B cell (primary cell): ENCODE measurements around the gene RNASE3. TPM values are rescaled to one million over a fixed set of nuclear protein-coding genes. Genes with fewer than 3 reads are reported as not detected.

Experiments used
- ATAC-seq: fragments of 200-7000 bp; cut with Tn5 transposase; one replicate; pipeline ENCODE4 v1.10.0; 2021; ENCODE audit warnings: low read depth, mild to moderate bottlenecking, moderate number of reproducible peaks, moderate library complexity
- CTCF ChIA-PET: fragments of 350-600 bp; sonication (Branson Sonifier 250); formaldehyde crosslinking; loops from one replicate; lab custom pipeline; 2021; ENCODE audit warnings: antibody characterized with exemption, inconsistent platforms; lab: Charles Lee
- POLR2A ChIA-PET: fragments of 350-600 bp; sonication (Branson Sonifier 250); formaldehyde crosslinking; loops from one replicate; lab custom pipeline; 2021; ENCODE audit warnings: antibody characterized with exemption; lab: Charles Lee
- DNase-seq: peaks from one replicate; pipeline ENCODE4 v3.0.0; 2013
- H2AFZ ChIP-seq: 2 replicates; pipeline ENCODE4 v1.6.1; 2012; ENCODE audit warnings: mild to moderate bottlenecking, low read depth, low read length; ENCODE audit not compliant: insufficient read depth, poor library complexity, severe bottlenecking
- H3K27ac ChIP-seq, 2 donors: 1 replicate in 1 of 2; 2 replicates in 1 of 2; pipeline ENCODE4 v1.5.1; 2012 to 2013; ENCODE audit warnings: low read length in 2 of 2, mild to moderate bottlenecking in 2 of 2, moderate library complexity in 1 of 2
- H3K27me3 ChIP-seq, 4 experiments: fragments of 200-600 bp in 1 of 4; sonication (generic) in 1 of 4; replicated peaks in 1 of 4; 1 replicate in 2 of 4; 2 replicates in 2 of 4; pipeline versions ENCODE4 v1.6.1 to v1.7.0; 2013 to 2016; ENCODE audit warnings: low read length in 3 of 4, mild to moderate bottlenecking in 2 of 4, mixed read lengths in 1 of 4, moderate library complexity in 1 of 4; ENCODE audit not compliant: insufficient read depth in 4 of 4, control insufficient read depth in 3 of 4; ENCODE audit errors: control extremely low read depth in 1 of 4
- H3K36me3 ChIP-seq, 2 experiments: replicated peaks in 1 of 2; 1 replicate in 1 of 2; 2 replicates in 1 of 2; pipeline versions ENCODE4 v1.6.1 to v1.7.1; 2013; ENCODE audit warnings: low read length in 1 of 2; ENCODE audit not compliant: insufficient read depth in 2 of 2, control insufficient read depth in 1 of 2; ENCODE audit errors: control extremely low read depth in 1 of 2, extremely low read depth in 1 of 2
- H3K4me1 ChIP-seq, 2 donors: fragments of 200-600 bp in 1 of 2; sonication (generic) in 1 of 2; 1 replicate in 1 of 2; 2 replicates in 1 of 2; pipeline versions ENCODE4 v1.5.1 to v1.6.1; 2013 to 2017; ENCODE audit warnings: low read length in 2 of 2; ENCODE audit not compliant: control insufficient read depth in 2 of 2, insufficient read depth in 2 of 2
- H3K4me2 ChIP-seq: replicated peaks from 2 replicates; pipeline ENCODE3; 2012; ENCODE audit warnings: mild to moderate bottlenecking, low read depth, low read length; ENCODE audit not compliant: poor library complexity, severe bottlenecking
- H3K4me3 ChIP-seq, 5 experiments: fragments of 200-600 bp in 1 of 5; sonication (generic) in 1 of 5; 1 replicate in 3 of 5; 2 replicates in 2 of 5; pipeline versions ENCODE4 v1.5.1 to v1.7.0; 2011 to 2016; ENCODE audit warnings: low read length in 4 of 5, mild to moderate bottlenecking in 4 of 5, low read depth in 2 of 5, control low read depth in 1 of 5, moderate library complexity in 1 of 5; ENCODE audit not compliant: insufficient read depth in 1 of 5; ENCODE audit errors: control extremely low read depth in 1 of 5, extremely low read depth in 1 of 5
- H3K79me2 ChIP-seq: fragments of 200-600 bp; sonication (generic); one replicate; pipeline ENCODE4 v1.6.0; 2016; ENCODE audit warnings: low read length; ENCODE audit not compliant: control insufficient read depth, insufficient read depth
- H3K9ac ChIP-seq: fragments of 200-600 bp; sonication (generic); 2 replicates; pipeline ENCODE4 v1.6.1; 2017; ENCODE audit warnings: mild to moderate bottlenecking, low read length, moderate library complexity
- H3K9me3 ChIP-seq, 3 donors: one replicate each; pipeline versions ENCODE4 v1.6.1 to v1.7.1; 2013; ENCODE audit warnings: low read length in 2 of 3; ENCODE audit not compliant: control insufficient read depth in 2 of 3, insufficient read depth in 1 of 3; ENCODE audit errors: control extremely low read depth in 1 of 3
- H4K20me1 ChIP-seq: 2 replicates; pipeline ENCODE4 v1.6.0; 2012; ENCODE audit warnings: mild to moderate bottlenecking, low read length; ENCODE audit not compliant: insufficient read depth, control insufficient read depth, poor library complexity, severe bottlenecking
- H3K27ac Mint-ChIP-seq: one replicate; pipeline ENCODE4 v1.8.0; 2021; ENCODE audit warnings: mixed read lengths
- H3K27me3 Mint-ChIP-seq: one replicate; pipeline ENCODE4 v1.8.0; 2021; ENCODE audit warnings: mixed read lengths
- H3K4me1 Mint-ChIP-seq: one replicate; pipeline ENCODE4 v1.8.0; 2021; ENCODE audit warnings: mixed read lengths
- H3K4me3 Mint-ChIP-seq: one replicate; pipeline ENCODE4 v1.8.0; 2021; ENCODE audit warnings: mixed read lengths
- H3K9me3 Mint-ChIP-seq: one replicate; pipeline ENCODE4 v1.8.0; 2022; ENCODE audit warnings: mixed read lengths; ENCODE audit not compliant: insufficient read depth
- CTCF ChIP-seq: fragments of 200-600 bp; IDR thresholded peaks from one replicate; pipeline ENCODE4 v1.8.0; 2022; ENCODE audit warnings: antibody characterized with exemption, mild to moderate bottlenecking
- EZH2 ChIP-seq: IDR thresholded peaks from 2 replicates; pipeline ENCODE4 v1.6.1; 2012; ENCODE audit warnings: borderline replicate concordance, low read depth, mild to moderate bottlenecking, moderate library complexity, low read length; ENCODE audit not compliant: insufficient read depth, poor library complexity, severe bottlenecking
- WGBS: methylation state at CpG from one replicate; pipeline ENCODE4 v1.1.5; 2013; ENCODE audit warnings: missing lambda C conversion rate; ENCODE audit not compliant: insufficient coverage; 5-methylcytosine and 5-hydroxymethylcytosine counted together
- intact Hi-C: fragments of 100-400 bp; cut with micrococcal nuclease; formaldehyde crosslinking; loops from one replicate; pipeline ENCODE4 v1.10.0; 2022
- polyA plus RNA-seq: library from polyadenylated mRNA; depleted of rRNA; stranded (reverse); fragments of >200 nt; gene quantifications from 2 replicates; pipeline ENCODE4 v1.2.3, GENCODE V29; 2012
- total RNA-seq, 2 donors: library from RNA; stranded (reverse); fragments of 120-200 nt in 1 of 2; gene quantifications; 1 replicate in 1 of 2; 2 replicates in 1 of 2; pipeline versions ENCODE4 v1.2.3 to v1.2.4, GENCODE V29; 2013 to 2022

The RNASE3 gene
- total and polyA plus RNA-seq, 2 donors (not counting 1 experiment from before 2014, with no cell fraction given): not detected

- POLR2A ChIA-PET: no interaction called here
- H3K4me3 Mint-ChIP-seq: peak overlapping the region; percentile 54
- 1% methylated on average over 20 of the region's 26 CpGs for WGBS
- Histone ChIP-seq H3K9ac (no peak overlapping the region), H4K20me1 (no peaks in the 10 kb centered on the region), H3K27me3 (peaks cover 0 to 17% (median 2%) of the 10 kb centered on the region in 4 experiments), H3K27ac (no peak overlapping the region), H3K4me2 (peak overlapping the region; percentile 55), H2AFZ (peak overlapping the region; percentile 76), H3K79me2 (no peaks in the 10 kb centered on the region), H3K4me1 (peaks cover 6 to 9% of the 10 kb centered on the region in 2 donors), H3K9me3 (peaks cover 0 to 4% (median 0%) of the 10 kb centered on the region in 3 donors), H3K36me3 (no peaks in the 10 kb centered on the region), H3K4me3 (peak overlapping the region in 1 of 5 experiments; percentile 26)
- no peak for TF ChIP-seq EZH2
- TF ChIP-seq CTCF: peak; percentile 82
- H3K9me3 Mint-ChIP-seq: peaks cover 3% of the 10 kb centered on the region
- ATAC-seq (peak; percentile 56), DNase-seq (peak; percentile 77)
- no peak overlapping the region for H3K27ac Mint-ChIP-seq
- intact Hi-C loops: loop anchor here (1.0 to 5.0 kb wide), 4 partner anchors 18 to 546 kb away; no protein-coding TSS in a partner anchor
- CTCF ChIA-PET: interaction anchor here (0.7 to 10.2 kb wide), 16 partner anchors 13 to 321 kb away, joined by 3 to 90 read pairs (median 4); no protein-coding TSS in a partner anchor
- H3K4me1 Mint-ChIP-seq: peaks cover 13% of the 10 kb centered on the region
- H3K27me3 Mint-ChIP-seq: peaks cover 37% of the 10 kb centered on the region
These were observed 17.6 kb upstream of the RNASE3 start for GRCh38 chr14:20873370-20874177.

GRCh38 chr14:20877016-20877415, 14.2 kb upstream of the RNASE3 start:
- TF ChIP-seq CTCF (no peak), EZH2 (no peak)
- ChIA-PET CTCF (interaction anchor here (0.6 to 1.1 kb wide), 3 partner anchors 19 to 113 kb away, joined by 3 read pairs; no protein-coding TSS in a partner anchor), POLR2A (interaction anchor here (0.6 kb wide), 1 partner anchor 553 kb away, joined by 3 read pairs; no protein-coding TSS in a partner anchor)
- Mint-ChIP-seq H3K9me3 (peaks cover 4% of the 10 kb centered on the region), H3K4me1 (peaks cover 17% of the 10 kb centered on the region), H3K27me3 (peaks cover 24% of the 10 kb centered on the region), H3K4me3 (no peak overlapping the region), H3K27ac (no peak overlapping the region)
- DNase-seq (no peak), ATAC-seq (no peak)
- no peak overlapping the region for H3K27ac ChIP-seq
- H3K9ac ChIP-seq: no peak overlapping the region
- H3K36me3 ChIP-seq: no peaks in the 10 kb centered on the region
- H4K20me1 ChIP-seq: no peaks in the 10 kb centered on the region
- intact Hi-C loops: no loop called here
- peaks cover 9 to 18% of the 10 kb centered on the region in 2 donors for H3K4me1 ChIP-seq
- no peaks in the 10 kb centered on the region for H3K79me2 ChIP-seq
- no peak overlapping the region for H3K4me3 ChIP-seq
- peaks cover 0 to 4% (median 0%) of the 10 kb centered on the region in 3 donors for H3K9me3 ChIP-seq
- peaks cover 0 to 3% (median 0%) of the 10 kb centered on the region in 4 experiments for H3K27me3 ChIP-seq
- no peak overlapping the region for H3K4me2 ChIP-seq
- H2AFZ ChIP-seq: no peak overlapping the region
